ENCODE data around the gene C16orf74. TPM values are rescaled to one million over a fixed set of nuclear protein-coding genes. Genes with fewer than 3 reads are reported as not detected.
A peak's percentile ranks its signal among the peaks of the same experiment; 100 is the strongest.

Gene C16orf74
- 1 to 10 TPM in 1 of 4 donors, under 1 TPM in 2, not detected in 1; 0.52 to 1.9 (median 0.94) TPM for total RNA-seq

DNA sequence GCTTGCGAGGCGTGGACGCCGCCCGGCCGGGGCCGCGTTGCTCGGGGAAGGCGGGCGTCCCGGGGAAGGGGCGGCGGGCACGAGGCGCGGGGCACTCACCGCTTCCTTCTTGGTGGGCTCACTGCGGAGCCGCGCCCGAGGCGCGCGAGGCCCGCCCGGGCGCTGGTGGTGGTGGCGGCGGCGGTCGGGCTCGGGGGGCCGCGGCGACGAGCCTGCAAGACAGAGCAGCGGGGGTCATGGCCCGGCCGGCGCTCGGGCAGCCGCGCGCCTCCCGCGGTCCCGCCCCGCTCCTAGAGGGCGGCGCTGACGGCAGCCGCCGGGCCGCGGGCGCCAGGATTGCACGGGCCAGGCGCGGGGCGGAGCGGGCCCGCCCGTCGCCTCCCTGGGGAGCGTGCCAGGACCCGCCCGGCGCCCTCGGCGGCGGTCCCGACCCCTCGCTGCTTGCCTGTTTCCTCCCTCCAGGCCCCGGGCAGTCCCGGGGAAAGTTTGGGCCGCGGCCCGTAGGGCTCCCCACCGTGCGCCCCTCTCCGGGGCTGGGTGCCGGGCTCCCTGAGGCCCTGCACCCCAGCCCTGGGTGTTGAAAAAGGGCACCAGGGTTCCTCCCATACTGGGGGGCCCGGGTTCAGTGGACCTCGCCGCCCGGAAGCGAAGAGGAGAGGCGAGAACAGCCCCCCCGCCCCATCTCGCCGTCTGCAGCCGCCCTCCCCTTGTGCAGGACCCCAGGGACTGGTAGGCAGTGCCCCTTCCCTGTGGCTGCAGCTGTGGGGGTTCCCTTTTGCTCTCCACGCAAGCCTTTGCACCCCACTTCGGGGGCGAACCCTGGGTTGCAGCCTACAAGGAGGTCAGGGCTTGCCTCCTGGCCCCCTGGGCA, at the start of gene C16orf74:
C16orf74 (minus strand) TSS at position 270 of the 871 bp plus-strand sequence. CDS start 15,879 bp downstream, outside the sequence.
- no peaks in the 10 kb centered on the region for H3K27me3 ChIP-seq
- peaks cover 0 to 31% (median 18%) of the 10 kb centered on the region in 3 donors for H3K4me1 ChIP-seq
- 50% methylated on average over 2 of the region's 96 CpGs; no CpG with 5 or more reads in 1 of the 2 donors for WGBS, 2 donors (ENCODE audit: low coverage in 1 of 2)
- H3K36me3 ChIP-seq, result no peaks in the 10 kb centered on the region
- peak within 1 kb of the TSS; percentile 36 to 65 for H3K4me3 ChIP-seq
- TF ChIP-seq EP300 (IDR thresholded peaks at IDR 0.05) (no peak), POLR2AphosphoS5 (IDR thresholded peaks at IDR 0.05) (no peak), POLR2A (IDR thresholded peaks at IDR 0.05) (no peak)
- TF ChIP-seq, protein P1, sequence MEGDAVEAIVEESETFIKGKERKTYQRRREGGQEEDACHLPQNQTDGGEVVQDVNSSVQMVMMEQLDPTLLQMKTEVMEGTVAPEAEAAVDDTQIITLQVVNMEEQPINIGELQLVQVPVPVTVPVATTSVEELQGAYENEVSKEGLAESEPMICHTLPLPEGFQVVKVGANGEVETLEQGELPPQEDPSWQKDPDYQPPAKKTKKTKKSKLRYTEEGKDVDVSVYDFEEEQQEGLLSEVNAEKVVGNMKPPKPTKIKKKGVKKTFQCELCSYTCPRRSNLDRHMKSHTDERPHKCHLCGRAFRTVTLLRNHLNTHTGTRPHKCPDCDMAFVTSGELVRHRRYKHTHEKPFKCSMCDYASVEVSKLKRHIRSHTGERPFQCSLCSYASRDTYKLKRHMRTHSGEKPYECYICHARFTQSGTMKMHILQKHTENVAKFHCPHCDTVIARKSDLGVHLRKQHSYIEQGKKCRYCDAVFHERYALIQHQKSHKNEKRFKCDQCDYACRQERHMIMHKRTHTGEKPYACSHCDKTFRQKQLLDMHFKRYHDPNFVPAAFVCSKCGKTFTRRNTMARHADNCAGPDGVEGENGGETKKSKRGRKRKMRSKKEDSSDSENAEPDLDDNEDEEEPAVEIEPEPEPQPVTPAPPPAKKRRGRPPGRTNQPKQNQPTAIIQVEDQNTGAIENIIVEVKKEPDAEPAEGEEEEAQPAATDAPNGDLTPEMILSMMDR (IDR thresholded peaks at IDR 0.05), result no peak
- peak within 1 kb of the TSS in 1 of 4 donors; percentile 22 for H3K27ac ChIP-seq
- ATAC-seq, result peak; percentile 87
- H3K9me3 ChIP-seq, result no peaks in the 10 kb centered on the region

DNA sequence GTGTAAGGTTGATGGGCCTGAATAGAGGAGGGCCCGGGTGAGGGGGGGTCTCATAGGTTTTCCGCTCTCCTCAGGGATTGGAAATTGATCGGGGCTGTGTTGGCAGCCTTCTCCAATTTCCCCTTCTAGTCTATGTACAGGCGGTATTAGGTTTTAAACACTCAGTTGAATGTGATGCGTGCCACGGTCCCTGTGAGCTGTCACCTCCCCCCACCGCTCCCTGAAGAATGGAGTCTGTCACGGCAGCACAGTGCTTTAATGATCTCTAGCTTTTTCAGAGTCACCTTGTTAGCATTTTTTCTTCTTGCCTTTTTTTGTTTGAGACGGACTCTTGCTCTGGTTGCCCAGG, 49.4 kb upstream of the C16orf74 start:
- peak overlapping the region; percentile 80 to 91 (median 90) for H3K27ac ChIP-seq
- WGBS, 2 donors (ENCODE audit: low coverage in 1 of 2), result 3 to 13% methylated on average over 6 to 8 of the region's 9 CpGs
- TF ChIP-seq POLR2A (IDR thresholded peaks at IDR 0.05) (no peak), POLR2AphosphoS5 (IDR thresholded peaks at IDR 0.05) (no peak), EP300 (IDR thresholded peaks at IDR 0.05) (no peak)
- TF ChIP-seq, protein P1 (IDR thresholded peaks at IDR 0.05), result no peak
- H3K4me3 ChIP-seq, result peak overlapping the region; percentile 86 to 88
- H3K9me3 ChIP-seq, result no peaks in the 10 kb centered on the region
- peaks cover 0 to 74% (median 23%) of the 10 kb centered on the region in 3 donors for H3K4me1 ChIP-seq
- peaks cover 0 to 61% of the 10 kb centered on the region in 2 donors for H3K36me3 ChIP-seq
- H3K27me3 ChIP-seq, result no peaks in the 10 kb centered on the region
- ATAC-seq, result no peak

DNA sequence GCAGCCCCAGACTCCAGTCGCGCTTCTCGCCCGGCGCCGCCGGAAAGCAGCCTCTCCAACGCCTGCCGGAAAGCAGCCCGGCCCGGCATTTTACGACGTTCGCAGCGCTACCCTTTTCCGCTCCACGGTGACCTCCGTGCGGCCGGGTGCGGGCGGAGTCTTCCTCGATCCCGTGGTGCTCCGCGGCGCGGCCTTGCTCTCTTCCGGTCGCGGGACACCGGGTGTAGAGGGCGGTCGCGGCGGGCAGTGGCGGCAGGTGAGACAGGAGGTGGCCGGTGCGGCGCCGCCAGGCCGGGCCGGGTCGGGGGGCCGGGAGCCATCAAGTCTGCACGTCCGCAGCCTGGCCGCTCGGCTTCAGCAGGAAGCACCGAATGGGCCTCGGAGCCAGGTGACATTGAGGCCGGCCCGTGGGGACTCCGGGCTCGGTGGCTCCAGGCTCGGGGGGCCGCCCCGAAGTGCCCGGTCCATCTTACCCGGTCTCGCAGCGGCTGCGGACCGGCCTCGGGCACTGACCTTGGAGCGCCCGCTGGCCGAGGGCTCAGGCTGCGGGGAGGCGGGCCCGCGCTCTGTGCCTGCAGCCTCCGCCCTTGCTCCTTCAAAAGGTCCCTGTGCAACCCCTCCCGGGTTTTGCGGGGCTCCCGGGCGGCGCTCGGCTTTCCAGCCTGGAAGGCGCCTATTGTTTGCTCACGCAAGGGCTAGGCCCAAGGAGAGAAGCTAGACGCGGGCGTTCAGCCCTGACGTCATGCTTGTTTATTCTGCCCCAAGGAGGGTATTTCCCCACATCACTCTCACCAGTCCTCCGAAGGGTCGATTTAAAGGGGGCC, 48.8 kb upstream of the C16orf74 start, which contains the start of the genes COX4I1 and EMC8:
COX4I1 (plus strand) TSS at position 199 of the 824 bp plus-strand sequence. CDS start 1,511 bp downstream, outside the sequence.
EMC8 (minus strand) TSS at position 48 of the 824 bp plus-strand sequence. CDS start 249 bp downstream, outside the sequence.
- ATAC-seq, result peak; percentile 99
- Histone ChIP-seq H3K4me3 (peak within 1 kb of the TSS; percentile 86 to 88), H3K9me3 (no peaks in the 10 kb centered on the region), H3K27me3 (no peaks in the 10 kb centered on the region), H3K27ac (peak within 1 kb of the TSS; percentile 80 to 91 (median 90)), H3K4me1 (peaks cover 0 to 74% (median 23%) of the 10 kb centered on the region in 3 donors), H3K36me3 (peaks cover 0 to 61% of the 10 kb centered on the region in 2 donors)
- WGBS, 2 donors (ENCODE audit: low coverage in 1 of 2), result 0% methylated on average over 5 of the region's 87 CpGs; no CpG with 5 or more reads in 1 of the 2 donors
- peak; percentile 77 for TF ChIP-seq POLR2AphosphoS5 (IDR thresholded peaks at IDR 0.05)
- TF ChIP-seq, protein P1 (IDR thresholded peaks at IDR 0.05), result peak in 1 of 4 experiments; percentile 24
- no peak for TF ChIP-seq EP300 (IDR thresholded peaks at IDR 0.05)
- TF ChIP-seq POLR2A (IDR thresholded peaks at IDR 0.05), result peak; percentile 70 to 75

DNA sequence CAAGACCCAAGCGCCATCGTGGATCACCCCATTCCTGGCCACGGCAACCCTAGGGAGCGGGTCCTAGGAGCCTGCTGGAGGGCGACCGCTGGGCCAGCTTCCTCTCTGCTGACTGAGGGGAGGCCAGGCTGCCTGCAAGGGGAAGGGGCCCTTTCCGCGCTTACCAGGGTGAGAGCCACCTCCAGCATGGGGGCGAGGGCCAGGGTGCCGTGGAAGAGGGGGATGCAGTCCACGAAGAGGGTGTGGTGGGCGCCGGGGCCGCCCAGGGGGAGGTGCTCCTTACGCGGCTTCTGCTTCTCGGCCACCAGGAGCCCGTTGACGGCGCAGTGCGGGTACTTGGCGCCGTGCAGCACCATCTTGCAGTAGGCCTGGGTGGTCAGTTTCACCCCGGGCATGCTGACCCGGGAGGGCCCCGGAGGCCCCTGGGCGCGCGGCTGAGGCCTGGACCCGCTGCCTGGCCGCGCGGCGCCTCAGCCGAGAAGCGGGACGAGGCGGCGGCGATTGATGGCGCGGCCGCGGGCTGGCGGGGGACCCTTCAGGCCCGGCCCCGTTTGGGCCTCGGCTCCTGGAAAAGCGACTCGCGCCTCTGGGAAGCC, 48.1 kb upstream of the C16orf74 start:
- H3K4me3 ChIP-seq, result peak overlapping the region; percentile 86 to 88
- peak; percentile 23 for ATAC-seq
- H3K27ac ChIP-seq, result peak overlapping the region; percentile 80 to 91 (median 90)
- peaks cover 0 to 74% (median 23%) of the 10 kb centered on the region in 3 donors for H3K4me1 ChIP-seq
- no peaks in the 10 kb centered on the region for H3K9me3 ChIP-seq
- WGBS, 2 donors (ENCODE audit: low coverage in 1 of 2), result no CpG with 5 or more reads among the region's 51 CpGs
- H3K27me3 ChIP-seq, result no peaks in the 10 kb centered on the region
- TF ChIP-seq EP300 (IDR thresholded peaks at IDR 0.05) (no peak), POLR2A (IDR thresholded peaks at IDR 0.05) (no peak), POLR2AphosphoS5 (IDR thresholded peaks at IDR 0.05) (no peak)
- TF ChIP-seq, protein P1 (IDR thresholded peaks at IDR 0.05), result peak in 1 of 4 experiments; percentile 2
- peaks cover 0 to 61% of the 10 kb centered on the region in 2 donors for H3K36me3 ChIP-seq

Measured in gastroesophageal sphincter (tissue), 4 donors.